Ishikawa (cell line): ENCODE data around the gene TECTB.

Experiments used
- CREB1 ChIP-seq: IDR thresholded peaks from 2 replicates; pipeline ENCODE4 v1.6.1; 2012; ENCODE audit warnings: low read depth
- EP300 ChIP-seq: IDR thresholded peaks from 2 replicates; pipeline ENCODE4 v1.6.1; 2012; ENCODE audit warnings: borderline replicate concordance
- FOXM1 ChIP-seq: IDR thresholded peaks from 2 replicates; pipeline ENCODE4 v1.6.1; 2012; ENCODE audit warnings: low read depth, borderline replicate concordance
- TAF1 ChIP-seq: IDR thresholded peaks from 2 replicates; pipeline ENCODE4 v1.6.1; 2012; ENCODE audit warnings: low read depth, mild to moderate bottlenecking
- TCF12 ChIP-seq: IDR thresholded peaks from 2 replicates; pipeline ENCODE4 v1.6.1; 2012; ENCODE audit warnings: low read depth
- YY1 ChIP-seq: IDR thresholded peaks from 2 replicates; pipeline ENCODE4 v1.6.1; 2012; ENCODE audit warnings: low read depth
- ZBTB7A ChIP-seq: IDR thresholded peaks from 2 replicates; pipeline ENCODE4 v1.6.1; 2012; ENCODE audit warnings: low read depth
- TF ChIP-seq, protein P1 (sequence below): IDR thresholded peaks from 2 replicates; pipeline ENCODE4 v1.6.1; 2012
- TF ChIP-seq, protein P2 (sequence below): IDR thresholded peaks from 2 replicates; pipeline ENCODE4 v1.6.1; 2012; ENCODE audit warnings: low read depth, mild to moderate bottlenecking
- TF ChIP-seq, protein P3 (sequence below): IDR thresholded peaks from 2 replicates; pipeline ENCODE4 v1.6.1; 2012

DNA sequence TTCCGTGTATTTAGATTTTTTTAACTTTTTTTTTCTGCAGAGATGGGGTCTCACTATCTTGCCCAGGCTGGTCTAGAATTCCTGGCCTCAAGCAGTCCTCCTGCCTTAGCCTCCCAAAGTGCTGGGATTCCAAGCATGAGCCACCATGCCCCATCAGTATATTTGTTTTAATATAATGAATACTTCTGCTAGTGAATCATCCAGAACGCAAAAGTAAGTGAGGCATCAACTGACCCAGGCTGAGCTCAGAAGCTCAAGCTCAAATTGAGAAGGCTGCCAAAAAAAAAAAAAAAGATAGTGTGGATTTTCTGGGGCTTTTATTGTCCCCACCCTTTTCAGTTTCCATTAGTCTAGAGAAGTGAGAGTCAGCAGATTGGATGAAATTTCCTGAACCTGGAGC is 39.0 kb upstream of the TECTB start:
- TF ChIP-seq TCF12 (no peak), TAF1 (no peak), YY1 (no peak), CREB1 (no peak), EP300 (no peak), ZBTB7A (no peak), FOXM1 (no peak)
- TF ChIP-seq, protein P1, sequence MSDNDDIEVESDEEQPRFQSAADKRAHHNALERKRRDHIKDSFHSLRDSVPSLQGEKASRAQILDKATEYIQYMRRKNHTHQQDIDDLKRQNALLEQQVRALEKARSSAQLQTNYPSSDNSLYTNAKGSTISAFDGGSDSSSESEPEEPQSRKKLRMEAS, result no peak
- TF ChIP-seq, protein P2, sequence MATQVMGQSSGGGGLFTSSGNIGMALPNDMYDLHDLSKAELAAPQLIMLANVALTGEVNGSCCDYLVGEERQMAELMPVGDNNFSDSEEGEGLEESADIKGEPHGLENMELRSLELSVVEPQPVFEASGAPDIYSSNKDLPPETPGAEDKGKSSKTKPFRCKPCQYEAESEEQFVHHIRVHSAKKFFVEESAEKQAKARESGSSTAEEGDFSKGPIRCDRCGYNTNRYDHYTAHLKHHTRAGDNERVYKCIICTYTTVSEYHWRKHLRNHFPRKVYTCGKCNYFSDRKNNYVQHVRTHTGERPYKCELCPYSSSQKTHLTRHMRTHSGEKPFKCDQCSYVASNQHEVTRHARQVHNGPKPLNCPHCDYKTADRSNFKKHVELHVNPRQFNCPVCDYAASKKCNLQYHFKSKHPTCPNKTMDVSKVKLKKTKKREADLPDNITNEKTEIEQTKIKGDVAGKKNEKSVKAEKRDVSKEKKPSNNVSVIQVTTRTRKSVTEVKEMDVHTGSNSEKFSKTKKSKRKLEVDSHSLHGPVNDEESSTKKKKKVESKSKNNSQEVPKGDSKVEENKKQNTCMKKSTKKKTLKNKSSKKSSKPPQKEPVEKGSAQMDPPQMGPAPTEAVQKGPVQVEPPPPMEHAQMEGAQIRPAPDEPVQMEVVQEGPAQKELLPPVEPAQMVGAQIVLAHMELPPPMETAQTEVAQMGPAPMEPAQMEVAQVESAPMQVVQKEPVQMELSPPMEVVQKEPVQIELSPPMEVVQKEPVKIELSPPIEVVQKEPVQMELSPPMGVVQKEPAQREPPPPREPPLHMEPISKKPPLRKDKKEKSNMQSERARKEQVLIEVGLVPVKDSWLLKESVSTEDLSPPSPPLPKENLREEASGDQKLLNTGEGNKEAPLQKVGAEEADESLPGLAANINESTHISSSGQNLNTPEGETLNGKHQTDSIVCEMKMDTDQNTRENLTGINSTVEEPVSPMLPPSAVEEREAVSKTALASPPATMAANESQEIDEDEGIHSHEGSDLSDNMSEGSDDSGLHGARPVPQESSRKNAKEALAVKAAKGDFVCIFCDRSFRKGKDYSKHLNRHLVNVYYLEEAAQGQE, result no peak
- TF ChIP-seq, protein P3, sequence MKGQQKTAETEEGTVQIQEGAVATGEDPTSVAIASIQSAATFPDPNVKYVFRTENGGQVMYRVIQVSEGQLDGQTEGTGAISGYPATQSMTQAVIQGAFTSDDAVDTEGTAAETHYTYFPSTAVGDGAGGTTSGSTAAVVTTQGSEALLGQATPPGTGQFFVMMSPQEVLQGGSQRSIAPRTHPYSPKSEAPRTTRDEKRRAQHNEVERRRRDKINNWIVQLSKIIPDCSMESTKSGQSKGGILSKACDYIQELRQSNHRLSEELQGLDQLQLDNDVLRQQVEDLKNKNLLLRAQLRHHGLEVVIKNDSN, result no peak
